Activated naive CD4-positive, alpha-beta T cell treated with anti-CD3 and anti-CD28 coated beads, Interleukin-2, amount 50 U/mL, for 16 hours (primary cell): ENCODE measurements around the gene COL9A3.

Source experiments
- DNase-seq: peaks from one replicate; pipeline ENCODE4 v3.0.0-alpha.2; 2020

Gene COL9A3

DNA sequence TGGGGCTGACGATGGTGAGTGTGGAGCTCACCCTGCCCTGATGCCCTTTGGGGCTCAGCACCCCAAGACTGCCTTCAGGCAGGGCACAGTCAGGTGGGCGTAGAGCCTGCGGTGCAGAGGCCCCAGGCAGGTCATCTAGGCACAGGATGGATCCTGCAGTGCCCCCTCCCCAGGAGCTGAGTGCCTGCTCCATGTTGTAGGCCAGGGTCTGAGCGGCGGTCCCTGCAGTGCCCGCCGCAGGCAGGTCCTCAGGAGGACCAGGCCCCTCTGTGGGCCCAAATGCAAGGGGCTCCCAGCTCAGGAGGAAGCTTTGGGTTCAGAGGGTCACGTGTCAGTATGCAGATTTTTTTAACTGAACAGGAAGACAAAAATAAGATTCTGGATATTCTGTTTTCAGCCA is 17.8 kb upstream of the COL9A3 start:
- DNase-seq: no peak

DNA sequence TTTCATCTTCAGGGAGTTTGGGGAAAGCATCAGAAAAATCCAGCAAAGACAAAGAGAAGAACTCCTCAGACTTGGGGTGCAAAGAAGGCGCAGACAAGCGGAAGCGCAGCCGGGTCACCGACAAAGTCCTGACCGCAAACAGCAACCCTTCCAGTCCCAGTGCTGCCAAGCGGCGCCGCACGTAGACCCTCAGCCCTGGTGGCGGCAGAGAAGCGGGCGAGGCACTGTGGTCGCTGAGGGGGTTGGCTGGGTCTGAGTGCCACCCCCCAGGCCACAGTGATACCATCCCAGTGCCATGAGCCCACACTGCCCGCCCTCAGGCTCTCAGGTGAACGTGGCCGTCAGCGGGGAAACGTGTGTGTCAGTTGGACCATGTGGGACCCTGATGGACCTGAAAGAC is 17.4 kb upstream of the COL9A3 start:
- no peak for DNase-seq

- DNase-seq: no peak
These were observed 17.0 kb upstream of the COL9A3 start for GRCh38 chr20:62799873-62800272.

DNA sequence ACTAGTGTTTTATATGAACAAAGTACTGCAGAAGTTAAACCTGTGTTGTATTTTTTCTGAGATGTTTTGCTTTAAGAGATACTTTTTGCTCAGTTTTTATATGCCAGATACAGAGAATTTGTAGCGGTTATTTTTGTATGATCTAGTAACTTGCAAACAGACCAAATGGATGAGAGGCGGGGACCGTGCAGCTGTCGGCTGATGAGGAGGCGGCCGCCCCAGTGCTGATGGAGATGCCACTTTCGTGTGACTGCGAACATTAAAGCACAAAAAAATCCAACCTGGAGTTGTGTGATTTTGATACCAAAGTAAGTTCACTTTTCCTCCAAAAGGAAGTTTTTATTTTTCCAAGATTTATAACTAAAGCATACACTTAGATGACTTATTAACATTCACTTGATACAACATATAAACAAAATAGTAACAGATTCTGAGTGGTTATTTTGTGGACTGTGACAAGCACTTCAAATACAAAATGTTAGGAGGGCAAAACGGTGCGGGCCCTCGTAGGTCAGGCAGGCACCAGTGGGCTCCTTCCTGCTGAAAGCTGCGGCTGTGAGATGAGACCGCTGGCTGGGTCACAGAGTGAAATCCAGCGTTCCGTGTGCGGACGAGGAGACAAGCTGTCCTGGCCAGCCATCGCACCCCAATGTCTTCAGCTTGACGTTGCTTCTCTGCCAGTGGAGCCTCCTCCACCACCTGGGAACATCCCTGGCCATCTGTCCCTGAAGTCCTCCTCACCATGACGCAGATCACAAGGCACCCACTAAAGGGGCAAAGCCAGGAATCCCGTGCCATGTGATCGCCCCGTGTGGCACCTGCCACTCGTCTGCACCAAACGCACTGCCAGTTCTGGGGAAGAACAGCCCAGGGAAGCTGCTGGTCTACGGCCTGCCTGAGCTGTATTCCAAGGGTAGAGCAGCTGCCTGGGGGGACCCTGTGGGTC is 16.3 kb upstream of the COL9A3 start:
- DNase-seq: no peak

DNA sequence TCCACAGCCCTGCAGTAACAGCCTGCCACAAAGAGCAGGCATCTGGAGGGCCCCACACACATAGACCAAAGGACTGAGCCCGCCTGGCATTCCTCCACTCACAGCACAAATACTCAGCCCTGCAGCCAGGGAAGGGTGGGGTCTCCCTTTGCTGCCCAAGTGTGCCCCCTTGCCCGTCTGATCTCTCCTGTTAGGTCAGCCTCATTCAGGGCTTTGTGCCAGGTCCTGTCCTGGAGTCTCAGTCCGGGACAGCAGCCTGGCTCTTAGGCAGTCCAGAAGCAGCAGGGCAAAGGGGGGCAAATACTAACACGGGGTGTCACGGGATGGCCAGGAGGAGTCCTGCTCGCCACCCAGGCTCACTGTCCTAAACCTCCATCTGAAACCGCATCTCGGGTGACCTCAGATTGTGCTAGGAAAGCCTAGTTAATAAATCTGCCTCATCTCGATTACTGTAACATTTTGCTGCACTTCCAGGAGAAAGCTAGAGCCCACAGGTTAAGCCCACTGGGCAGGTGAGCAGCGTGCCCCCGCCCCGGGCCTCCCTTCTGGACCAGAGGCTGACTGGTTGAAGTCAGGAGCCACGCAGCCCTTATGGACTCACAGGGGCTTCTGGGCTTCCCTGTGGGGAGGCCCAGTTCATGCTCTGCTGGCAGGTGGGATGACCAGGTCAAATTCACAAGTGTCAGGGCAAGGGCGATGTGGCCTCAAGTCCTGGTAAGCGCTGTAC is 15.4 kb upstream of the COL9A3 start:
- DNase-seq: no peak

- DNase-seq: no peak
These were observed 14.7 kb upstream of the COL9A3 start for GRCh38 chr20:62802026-62802712.

DNA sequence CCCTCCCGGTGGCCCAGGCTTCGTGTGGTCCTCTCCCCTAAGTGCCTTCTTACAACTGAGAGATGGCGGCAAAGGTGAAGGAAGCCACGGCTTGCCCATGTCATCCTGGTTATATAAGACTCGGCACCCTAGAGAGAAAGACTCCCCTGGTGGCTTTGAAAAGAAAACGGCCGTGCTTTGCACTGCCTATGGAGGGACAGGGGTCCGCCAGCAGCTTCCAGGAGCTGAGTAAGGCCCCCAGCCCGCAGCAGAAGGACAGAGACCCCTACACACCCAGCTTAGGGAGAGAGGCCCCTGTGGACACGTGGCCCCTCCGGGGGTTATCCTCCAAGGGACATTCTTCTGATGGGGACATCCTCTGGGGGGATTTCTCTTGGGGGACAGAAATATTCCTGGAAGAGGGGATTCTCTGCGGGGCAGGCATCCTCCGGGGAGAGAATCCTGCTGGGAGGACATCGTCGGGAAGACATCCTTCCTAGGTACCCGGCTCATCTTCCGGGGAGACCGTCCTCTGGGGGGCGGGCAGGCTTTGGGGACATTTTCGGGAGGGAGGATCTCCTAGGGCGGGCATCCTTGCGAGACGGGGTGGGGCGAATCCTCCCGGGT is 12.7 kb upstream of the COL9A3 start:
- no peak for DNase-seq

- peak; percentile 72 for DNase-seq
These were observed 12.2 kb upstream of the COL9A3 start, which contains the start of gene OGFR for GRCh38 chr20:62804627-62805154. TSS of gene OGFR (plus strand) at chr20:62804835. CDS start at chr20:62804860, 25 bp downstream.

DNA sequence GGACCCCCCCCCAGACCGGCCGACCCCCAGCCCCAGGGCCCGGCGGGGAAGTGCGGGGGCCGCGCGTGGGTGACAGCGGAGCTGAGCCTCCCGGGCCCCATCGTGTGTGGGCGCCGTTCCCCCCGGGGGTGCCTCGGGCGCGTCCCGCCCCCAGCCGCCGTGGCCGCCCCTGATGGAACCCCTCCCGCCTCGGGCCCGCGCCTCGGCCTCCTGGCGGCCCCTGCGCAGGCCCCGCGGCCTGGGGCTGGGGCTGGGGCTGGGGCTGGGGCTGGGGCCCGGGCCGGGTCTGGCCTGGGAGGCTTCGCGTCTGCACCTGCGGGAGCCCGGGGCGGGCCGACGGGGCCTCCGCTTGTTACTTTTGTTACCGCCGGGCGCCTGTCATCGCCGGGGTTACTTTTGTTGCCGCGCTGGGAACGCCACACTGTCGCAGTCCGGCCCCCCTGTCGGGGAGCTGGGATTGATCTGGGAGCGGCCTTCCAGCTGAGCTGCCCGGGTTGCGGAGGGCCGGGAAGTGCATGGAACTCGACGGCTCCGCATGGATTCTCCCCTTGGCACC is 11.6 kb upstream of the COL9A3 start:
- peak; percentile 56 for DNase-seq

DNA sequence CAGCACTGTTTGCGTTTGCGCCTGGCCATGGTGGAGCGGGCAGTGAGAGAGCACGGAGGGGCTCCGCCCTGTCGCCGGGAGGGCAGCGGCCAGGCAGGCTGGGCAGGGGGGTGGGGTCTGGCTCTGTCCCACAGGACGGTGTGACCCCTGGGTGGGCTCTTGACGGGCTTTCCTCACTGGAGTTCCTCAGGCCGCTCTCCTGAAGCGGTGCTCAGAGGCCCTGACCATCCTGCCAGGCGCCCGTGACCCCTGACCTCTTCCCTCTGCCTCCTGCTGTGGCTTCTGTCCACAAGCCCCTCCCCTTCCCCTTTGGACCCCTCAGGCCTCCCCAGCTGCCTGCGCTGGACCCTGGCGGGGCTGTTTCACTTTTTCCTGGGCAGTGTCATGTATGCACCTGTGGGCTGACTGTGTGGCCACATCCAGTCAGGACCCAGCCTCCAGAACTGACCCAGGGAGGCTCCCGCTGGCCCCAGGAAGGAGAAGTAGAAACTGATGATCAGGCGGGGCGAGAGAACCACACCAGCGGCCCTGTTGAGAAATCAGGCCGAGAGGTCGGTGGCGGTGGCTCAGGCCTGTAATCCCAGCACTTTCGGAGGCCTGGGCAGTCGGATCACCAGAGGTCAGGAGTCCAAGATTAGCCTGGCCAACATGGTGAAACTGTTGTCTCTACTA is 11.0 kb upstream of the COL9A3 start:
- DNase-seq: no peak

GRCh38 chr20:62806383-62807050 is 10.3 kb upstream of the COL9A3 start:
- no peak for DNase-seq

DNA sequence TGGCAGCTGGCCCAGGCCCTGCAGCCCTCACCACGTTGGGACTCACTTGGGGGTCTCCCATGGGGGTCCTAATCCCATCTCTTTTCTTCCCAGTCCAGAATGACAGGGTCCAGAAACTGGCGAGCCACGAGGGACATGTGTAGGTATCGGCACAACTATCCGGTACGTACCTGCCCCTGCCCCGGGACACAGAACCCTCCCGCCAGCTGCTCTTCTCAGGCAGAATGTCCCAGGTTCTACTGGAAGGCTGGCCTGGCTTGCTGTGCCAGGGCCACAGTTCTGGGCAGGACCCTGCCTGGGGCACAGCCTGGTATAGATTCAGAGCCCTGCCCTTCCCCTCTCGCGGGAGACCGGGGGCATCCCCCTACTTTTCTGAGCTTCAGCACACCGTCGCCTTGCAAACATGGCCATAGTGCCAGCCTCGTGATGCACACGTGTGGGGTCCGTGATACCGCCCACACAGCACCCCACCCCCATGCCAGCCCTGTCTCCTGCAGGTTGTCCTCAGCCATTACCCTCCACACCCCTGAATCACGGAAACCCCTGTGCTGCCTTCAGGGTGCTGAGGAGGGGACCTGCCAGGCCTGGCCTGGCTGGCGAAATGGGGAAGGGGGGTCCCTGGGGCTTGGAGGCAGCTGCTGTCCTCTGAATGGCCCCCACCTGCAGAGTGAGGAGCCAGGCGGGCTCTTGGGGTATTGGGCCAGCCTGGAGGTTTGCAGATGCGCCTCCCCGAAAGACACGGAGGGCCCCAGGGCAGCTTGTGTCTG is 9.2 kb upstream of the COL9A3 start:
- no peak for DNase-seq

- peak; percentile 76 for DNase-seq
These were observed 8.5 kb upstream of the COL9A3 start for GRCh38 chr20:62808211-62808865.

- no peak for DNase-seq
These were observed 7.1 kb upstream of the COL9A3 start for GRCh38 chr20:62809530-62810428.

DNA sequence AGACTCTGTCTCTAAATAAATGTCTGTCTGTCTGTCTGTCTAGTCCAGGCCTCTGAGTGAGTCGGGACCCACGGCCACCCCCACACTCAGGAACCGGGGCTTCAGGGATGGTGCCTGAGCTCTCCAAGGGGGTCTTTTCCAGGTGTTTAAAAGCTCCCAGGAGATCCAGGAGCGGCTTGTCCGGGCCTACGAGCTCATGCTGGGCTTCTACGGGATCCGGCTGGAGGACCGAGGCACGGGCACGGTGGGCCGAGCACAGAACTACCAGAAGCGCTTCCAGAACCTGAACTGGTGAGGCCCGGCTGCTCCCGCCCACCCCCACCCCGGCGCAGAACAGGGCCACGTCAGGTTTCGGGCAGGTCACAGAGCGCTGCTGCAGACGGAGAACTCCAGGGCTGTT is 5.5 kb upstream of the COL9A3 start:
- DNase-seq: no peak

DNA sequence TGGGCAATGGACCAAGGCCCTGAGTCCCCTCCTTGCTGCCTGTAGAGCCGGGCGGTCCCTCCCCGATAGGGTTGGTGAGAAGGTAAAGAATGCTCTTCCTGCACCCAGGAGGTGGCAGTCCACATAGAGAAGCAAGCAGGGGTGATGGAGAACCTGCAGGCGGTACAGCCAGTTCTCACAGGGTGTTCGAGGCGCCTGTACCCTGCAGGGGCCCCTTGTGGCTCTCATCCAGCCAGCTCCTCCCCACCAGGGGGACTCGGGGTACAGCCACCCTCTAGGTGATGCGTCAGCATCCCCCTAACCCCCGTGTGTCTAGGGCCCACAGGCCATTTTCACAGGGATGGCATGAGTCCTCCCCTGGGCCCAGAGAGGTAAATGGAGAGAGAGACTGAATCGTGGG is 5.1 kb upstream of the COL9A3 start:
- DNase-seq: no peak

DNA sequence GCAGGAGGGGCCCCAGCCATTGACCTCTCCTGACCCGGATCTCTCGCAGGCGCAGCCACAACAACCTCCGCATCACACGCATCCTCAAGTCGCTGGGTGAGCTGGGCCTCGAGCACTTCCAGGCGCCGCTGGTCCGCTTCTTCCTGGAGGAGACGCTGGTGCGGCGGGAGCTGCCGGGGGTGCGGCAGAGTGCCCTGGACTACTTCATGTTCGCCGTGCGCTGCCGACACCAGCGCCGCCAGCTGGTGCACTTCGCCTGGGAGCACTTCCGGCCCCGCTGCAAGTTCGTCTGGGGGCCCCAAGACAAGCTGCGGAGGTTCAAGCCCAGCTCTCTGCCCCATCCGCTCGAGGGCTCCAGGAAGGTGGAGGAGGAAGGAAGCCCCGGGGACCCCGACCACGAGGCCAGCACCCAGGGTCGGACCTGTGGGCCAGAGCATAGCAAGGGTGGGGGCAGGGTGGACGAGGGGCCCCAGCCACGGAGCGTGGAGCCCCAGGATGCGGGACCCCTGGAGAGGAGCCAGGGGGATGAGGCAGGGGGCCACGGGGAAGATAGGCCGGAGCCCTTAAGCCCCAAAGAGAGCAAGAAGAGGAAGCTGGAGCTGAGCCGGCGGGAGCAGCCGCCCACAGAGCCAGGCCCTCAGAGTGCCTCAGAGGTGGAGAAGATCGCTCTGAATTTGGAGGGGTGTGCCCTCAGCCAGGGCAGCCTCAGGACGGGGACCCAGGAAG is 4.5 kb upstream of the COL9A3 start:
- no peak for DNase-seq

- DNase-seq: no peak
These were observed 4.0 kb upstream of the COL9A3 start for GRCh38 chr20:62812907-62813200.
